Neutrophil (primary cell): ENCODE measurements around the gene PIP4K2A.
A peak's percentile ranks its signal among the peaks of the same experiment; 100 is the strongest.

Experiments
- H3K27ac ChIP-seq: fragments of 200-600 bp; sonication (generic); 2 replicates; pipeline ENCODE4 v1.5.1; 2016; ENCODE audit warnings: mild to moderate bottlenecking, moderate library complexity
- H3K27me3 ChIP-seq: fragments of 200-600 bp; sonication (generic); 2 replicates; pipeline ENCODE4 v1.6.0; 2016; ENCODE audit warnings: mild to moderate bottlenecking
- H3K36me3 ChIP-seq: fragments of 200-600 bp; sonication (generic); 2 replicates; pipeline ENCODE4 v1.5.1; 2017
- H3K4me1 ChIP-seq, 2 experiments: fragments of 200-600 bp in 1 of 2; sonication (generic) in 1 of 2; 1 replicate in 1 of 2; 2 replicates in 1 of 2; pipeline versions ENCODE4 v1.5.1 to v1.6.1; 2013 to 2016; ENCODE audit warnings: low read depth in 1 of 2, low read length in 1 of 2, mild to moderate bottlenecking in 1 of 2, moderate library complexity in 1 of 2; ENCODE audit not compliant: control insufficient read depth in 1 of 2, insufficient read depth in 1 of 2
- H3K4me3 ChIP-seq, 2 experiments: fragments of 200-600 bp in 1 of 2; sonication (generic) in 1 of 2; 1 replicate in 1 of 2; 2 replicates in 1 of 2; pipeline ENCODE4 v1.5.1; 2013 to 2016; ENCODE audit warnings: low read depth in 1 of 2, low read length in 1 of 2, mild to moderate bottlenecking in 1 of 2, moderate library complexity in 1 of 2
- H3K9me3 ChIP-seq: fragments of 200-600 bp; sonication (generic); 2 replicates; pipeline ENCODE4 v1.5.1; 2016
- CTCF ChIP-seq: fragments of 200-600 bp; sonication (generic); IDR thresholded peaks from 2 replicates; pipeline ENCODE4 v1.5.1; 2016; ENCODE audit warnings: antibody characterized with exemption

The PIP4K2A gene

GRCh38 chr10:22672319-22673090 is 41.9 kb downstream of the PIP4K2A start:
- H3K9me3 ChIP-seq: no peaks in the 10 kb centered on the region
- H3K36me3 ChIP-seq: no peaks in the 10 kb centered on the region
- H3K27ac ChIP-seq: no peak overlapping the region
- TF ChIP-seq CTCF: no peak
- H3K27me3 ChIP-seq: no peaks in the 10 kb centered on the region
- peaks cover 22 to 40% of the 10 kb centered on the region in 2 experiments for H3K4me1 ChIP-seq
- no peak overlapping the region for H3K4me3 ChIP-seq

- Histone ChIP-seq H3K9me3 (no peaks in the 10 kb centered on the region), H3K4me1 (peaks cover 28 to 51% of the 10 kb centered on the region in 2 experiments)
These were observed 43.6 kb downstream of the PIP4K2A start for GRCh38 chr10:22670788-22671187.

GRCh38 chr10:22669163-22669711 is 45.1 kb downstream of the PIP4K2A start:
- no peak overlapping the region for H3K4me3 ChIP-seq
- H3K27ac ChIP-seq: peak overlapping the region; percentile 26
- no peak for TF ChIP-seq CTCF
- H3K9me3 ChIP-seq: no peaks in the 10 kb centered on the region
- no peaks in the 10 kb centered on the region for H3K36me3 ChIP-seq
- no peaks in the 10 kb centered on the region for H3K27me3 ChIP-seq
- peaks cover 21 to 43% of the 10 kb centered on the region in 2 experiments for H3K4me1 ChIP-seq

More at GRCh38 chr10:22670788-22671187, 43.6 kb downstream of the PIP4K2A start:
- H3K27me3 ChIP-seq: no peaks in the 10 kb centered on the region
- H3K36me3 ChIP-seq: no peaks in the 10 kb centered on the region
- no peak overlapping the region for H3K4me3 ChIP-seq
- TF ChIP-seq CTCF: no peak
- no peak overlapping the region for H3K27ac ChIP-seq

GRCh38 chr10:22667093-22667480 is 47.3 kb downstream of the PIP4K2A start:
- Histone ChIP-seq H3K27ac (peak overlapping the region; percentile 43), H3K36me3 (no peaks in the 10 kb centered on the region), H3K4me1 (peaks cover 21 to 34% of the 10 kb centered on the region in 2 experiments), H3K9me3 (no peaks in the 10 kb centered on the region), H3K27me3 (no peaks in the 10 kb centered on the region), H3K4me3 (no peak overlapping the region)
- no peak for TF ChIP-seq CTCF

GRCh38 chr10:22666287-22667092 is 47.9 kb downstream of the PIP4K2A start:
- H3K36me3 ChIP-seq: no peaks in the 10 kb centered on the region
- H3K4me3 ChIP-seq: peak overlapping the region in 1 of 2 experiments; percentile 23
- no peaks in the 10 kb centered on the region for H3K9me3 ChIP-seq
- TF ChIP-seq CTCF: no peak
- peaks cover 21 to 34% of the 10 kb centered on the region in 2 experiments for H3K4me1 ChIP-seq
- peak overlapping the region; percentile 43 for H3K27ac ChIP-seq
- H3K27me3 ChIP-seq: no peaks in the 10 kb centered on the region
